Measurements from ENCODE around the gene EML6. TPM values are rescaled to one million over a fixed set of nuclear protein-coding genes. Genes with fewer than 3 reads are reported as not detected.

EML6 gene
- total and polyA plus RNA-seq, 2 experiments from 2014 or later: 2.7 to 6.2 TPM

GRCh38 chr2:54880428-54880827 is 157.0 kb downstream of the EML6 start:
- Histone ChIP-seq H3K4me1 (ENCODE audit: insufficient read depth) (no peaks in the 10 kb centered on the region), H3K27me3 (ENCODE audit: insufficient read depth) (no peaks in the 10 kb centered on the region), H3K36me3 (ENCODE audit: insufficient read depth) (no peaks in the 10 kb centered on the region), H3K9me2 (ENCODE audit: insufficient read depth) (no peaks in the 10 kb centered on the region), H3K27ac (ENCODE audit: low read depth) (no peak overlapping the region), H3K79me2 (replicated peaks; ENCODE audit: insufficient read depth) (no peaks in the 10 kb centered on the region), H2AFZ (no peak overlapping the region), H3K4me2 (no peak overlapping the region), H4K20me1 (replicated peaks; ENCODE audit: insufficient read depth) (no peaks in the 10 kb centered on the region), H3K4me3 (no peak overlapping the region), H3F3A (replicated peaks; ENCODE audit: low read depth) (no peaks in the 10 kb centered on the region)
- Mint-ChIP-seq H3K4me1 (no peaks in the 10 kb centered on the region), H3K9me3 (no peaks in the 10 kb centered on the region), H3K27me3 (ENCODE audit: insufficient read depth, low read depth, poor library complexity) (no peaks in the 10 kb centered on the region), H3K36me3 (ENCODE audit: low read depth) (no peaks in the 10 kb centered on the region), H3K27ac (no peak overlapping the region), H3K4me3 (no peak overlapping the region)
- TF ChIP-seq ZNF114 (CRISPR knock-in tag; IDR thresholded peaks at IDR 0.05) (no peak), POLR2AphosphoS5 (IDR thresholded peaks at IDR 0.05; ENCODE audit: low read depth) (no peak), NANOG (IDR thresholded peaks at IDR 0.05; ENCODE audit: borderline replicate concordance) (no peak), EZH2 (IDR thresholded peaks at IDR 0.05; ENCODE audit: low read depth, unreplicated experiment) (no peak), ZNF331 (CRISPR knock-in tag; IDR thresholded peaks at IDR 0.05; ENCODE audit: low read depth) (no peak), REST (IDR thresholded peaks at IDR 0.05; ENCODE audit: unreplicated experiment) (no peak), JUNB (IDR thresholded peaks at IDR 0.05; ENCODE audit: unreplicated experiment) (no peak), CREB1 (CRISPR knock-in tag; IDR thresholded peaks at IDR 0.05; ENCODE audit: low read depth) (no peak), STAT1 (IDR thresholded peaks at IDR 0.05; ENCODE audit: unreplicated experiment) (no peak), EZH2phosphoT487 (IDR thresholded peaks at IDR 0.05; ENCODE audit: unreplicated experiment) (no peak)
- TF ChIP-seq, protein P1, sequence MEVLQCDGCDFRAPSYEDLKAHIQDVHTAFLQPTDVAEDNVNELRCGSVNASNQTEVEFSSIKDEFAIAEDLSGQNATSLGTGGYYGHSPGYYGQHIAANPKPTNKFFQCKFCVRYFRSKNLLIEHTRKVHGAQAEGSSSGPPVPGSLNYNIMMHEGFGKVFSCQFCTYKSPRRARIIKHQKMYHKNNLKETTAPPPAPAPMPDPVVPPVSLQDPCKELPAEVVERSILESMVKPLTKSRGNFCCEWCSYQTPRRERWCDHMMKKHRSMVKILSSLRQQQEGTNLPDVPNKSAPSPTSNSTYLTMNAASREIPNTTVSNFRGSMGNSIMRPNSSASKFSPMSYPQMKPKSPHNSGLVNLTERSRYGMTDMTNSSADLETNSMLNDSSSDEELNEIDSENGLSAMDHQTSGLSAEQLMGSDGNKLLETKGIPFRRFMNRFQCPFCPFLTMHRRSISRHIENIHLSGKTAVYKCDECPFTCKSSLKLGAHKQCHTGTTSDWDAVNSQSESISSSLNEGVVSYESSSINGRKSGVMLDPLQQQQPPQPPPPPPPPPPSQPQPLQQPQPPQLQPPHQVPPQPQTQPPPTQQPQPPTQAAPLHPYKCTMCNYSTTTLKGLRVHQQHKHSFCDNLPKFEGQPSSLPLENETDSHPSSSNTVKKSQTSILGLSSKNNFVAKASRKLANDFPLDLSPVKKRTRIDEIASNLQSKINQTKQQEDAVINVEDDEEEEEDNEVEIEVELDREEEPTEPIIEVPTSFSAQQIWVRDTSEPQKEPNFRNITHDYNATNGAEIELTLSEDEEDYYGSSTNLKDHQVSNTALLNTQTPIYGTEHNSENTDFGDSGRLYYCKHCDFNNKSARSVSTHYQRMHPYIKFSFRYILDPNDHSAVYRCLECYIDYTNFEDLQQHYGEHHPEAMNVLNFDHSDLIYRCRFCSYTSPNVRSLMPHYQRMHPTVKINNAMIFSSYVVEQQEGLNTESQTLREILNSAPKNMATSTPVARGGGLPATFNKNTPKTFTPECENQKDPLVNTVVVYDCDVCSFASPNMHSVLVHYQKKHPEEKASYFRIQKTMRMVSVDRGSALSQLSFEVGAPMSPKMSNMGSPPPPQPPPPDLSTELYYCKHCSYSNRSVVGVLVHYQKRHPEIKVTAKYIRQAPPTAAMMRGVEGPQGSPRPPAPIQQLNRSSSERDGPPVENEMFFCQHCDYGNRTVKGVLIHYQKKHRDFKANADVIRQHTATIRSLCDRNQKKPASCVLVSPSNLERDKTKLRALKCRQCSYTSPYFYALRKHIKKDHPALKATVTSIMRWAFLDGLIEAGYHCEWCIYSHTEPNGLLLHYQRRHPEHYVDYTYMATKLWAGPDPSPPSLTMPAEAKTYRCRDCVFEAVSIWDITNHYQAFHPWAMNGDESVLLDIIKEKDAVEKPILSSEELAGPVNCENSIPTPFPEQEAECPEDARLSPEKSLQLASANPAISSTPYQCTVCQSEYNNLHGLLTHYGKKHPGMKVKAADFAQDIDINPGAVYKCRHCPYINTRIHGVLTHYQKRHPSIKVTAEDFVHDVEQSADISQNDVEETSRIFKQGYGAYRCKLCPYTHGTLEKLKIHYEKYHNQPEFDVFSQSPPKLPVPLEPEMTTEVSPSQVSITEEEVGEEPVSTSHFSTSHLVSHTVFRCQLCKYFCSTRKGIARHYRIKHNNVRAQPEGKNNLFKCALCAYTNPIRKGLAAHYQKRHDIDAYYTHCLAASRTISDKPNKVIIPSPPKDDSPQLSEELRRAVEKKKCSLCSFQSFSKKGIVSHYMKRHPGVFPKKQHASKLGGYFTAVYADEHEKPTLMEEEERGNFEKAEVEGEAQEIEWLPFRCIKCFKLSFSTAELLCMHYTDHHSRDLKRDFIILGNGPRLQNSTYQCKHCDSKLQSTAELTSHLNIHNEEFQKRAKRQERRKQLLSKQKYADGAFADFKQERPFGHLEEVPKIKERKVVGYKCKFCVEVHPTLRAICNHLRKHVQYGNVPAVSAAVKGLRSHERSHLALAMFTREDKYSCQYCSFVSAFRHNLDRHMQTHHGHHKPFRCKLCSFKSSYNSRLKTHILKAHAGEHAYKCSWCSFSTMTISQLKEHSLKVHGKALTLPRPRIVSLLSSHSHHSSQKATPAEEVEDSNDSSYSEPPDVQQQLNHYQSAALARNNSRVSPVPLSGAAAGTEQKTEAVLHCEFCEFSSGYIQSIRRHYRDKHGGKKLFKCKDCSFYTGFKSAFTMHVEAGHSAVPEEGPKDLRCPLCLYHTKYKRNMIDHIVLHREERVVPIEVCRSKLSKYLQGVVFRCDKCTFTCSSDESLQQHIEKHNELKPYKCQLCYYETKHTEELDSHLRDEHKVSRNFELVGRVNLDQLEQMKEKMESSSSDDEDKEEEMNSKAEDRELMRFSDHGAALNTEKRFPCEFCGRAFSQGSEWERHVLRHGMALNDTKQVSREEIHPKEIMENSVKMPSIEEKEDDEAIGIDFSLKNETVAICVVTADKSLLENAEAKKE (CRISPR knock-in tag; IDR thresholded peaks at IDR 0.05): no peak
- TF ChIP-seq, protein P2, sequence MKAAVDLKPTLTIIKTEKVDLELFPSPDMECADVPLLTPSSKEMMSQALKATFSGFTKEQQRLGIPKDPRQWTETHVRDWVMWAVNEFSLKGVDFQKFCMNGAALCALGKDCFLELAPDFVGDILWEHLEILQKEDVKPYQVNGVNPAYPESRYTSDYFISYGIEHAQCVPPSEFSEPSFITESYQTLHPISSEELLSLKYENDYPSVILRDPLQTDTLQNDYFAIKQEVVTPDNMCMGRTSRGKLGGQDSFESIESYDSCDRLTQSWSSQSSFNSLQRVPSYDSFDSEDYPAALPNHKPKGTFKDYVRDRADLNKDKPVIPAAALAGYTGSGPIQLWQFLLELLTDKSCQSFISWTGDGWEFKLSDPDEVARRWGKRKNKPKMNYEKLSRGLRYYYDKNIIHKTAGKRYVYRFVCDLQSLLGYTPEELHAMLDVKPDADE (IDR thresholded peaks at IDR 0.05): no peak
- TF ChIP-seq, protein P3, sequence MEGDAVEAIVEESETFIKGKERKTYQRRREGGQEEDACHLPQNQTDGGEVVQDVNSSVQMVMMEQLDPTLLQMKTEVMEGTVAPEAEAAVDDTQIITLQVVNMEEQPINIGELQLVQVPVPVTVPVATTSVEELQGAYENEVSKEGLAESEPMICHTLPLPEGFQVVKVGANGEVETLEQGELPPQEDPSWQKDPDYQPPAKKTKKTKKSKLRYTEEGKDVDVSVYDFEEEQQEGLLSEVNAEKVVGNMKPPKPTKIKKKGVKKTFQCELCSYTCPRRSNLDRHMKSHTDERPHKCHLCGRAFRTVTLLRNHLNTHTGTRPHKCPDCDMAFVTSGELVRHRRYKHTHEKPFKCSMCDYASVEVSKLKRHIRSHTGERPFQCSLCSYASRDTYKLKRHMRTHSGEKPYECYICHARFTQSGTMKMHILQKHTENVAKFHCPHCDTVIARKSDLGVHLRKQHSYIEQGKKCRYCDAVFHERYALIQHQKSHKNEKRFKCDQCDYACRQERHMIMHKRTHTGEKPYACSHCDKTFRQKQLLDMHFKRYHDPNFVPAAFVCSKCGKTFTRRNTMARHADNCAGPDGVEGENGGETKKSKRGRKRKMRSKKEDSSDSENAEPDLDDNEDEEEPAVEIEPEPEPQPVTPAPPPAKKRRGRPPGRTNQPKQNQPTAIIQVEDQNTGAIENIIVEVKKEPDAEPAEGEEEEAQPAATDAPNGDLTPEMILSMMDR (conservative IDR thresholded peaks at IDR 0.05; ENCODE audit: low read depth in 2 of 2): no peak
- DNase-seq (ENCODE audit: low spot score): no peak
- ATAC-seq: no peak

Data from GM23338 (cell line).